HTERT RPE-1 (cell line): Measurements from ENCODE around the gene FXYD5.

Source experiments
- in situ Hi-C: fragments of 300-500 bp; cut with MboI; formaldehyde crosslinking; loops from 4 replicates; pipeline ENCODE4 v1.14.3; 2020; ENCODE audit warnings: low sequenced_read_pairs

Gene FXYD5

GRCh38 chr19:35155441-35155840, 906 bp downstream of the FXYD5 start:
- in situ Hi-C loops: no loop called here

- in situ Hi-C loops: no loop called here
These were observed 1.6 kb downstream of the FXYD5 start for GRCh38 chr19:35155981-35156672.

- in situ Hi-C loops: no loop called here
These were observed 2.1 kb downstream of the FXYD5 start for GRCh38 chr19:35156673-35157014.

GRCh38 chr19:35157431-35157830, 2.9 kb downstream of the FXYD5 start:
- in situ Hi-C loops: no loop called here

GRCh38 chr19:35159606-35160005, 5.1 kb downstream of the FXYD5 start:
- in situ Hi-C loops: no loop called here

- in situ Hi-C loops: no loop called here
These were observed 6.3 kb downstream of the FXYD5 start for GRCh38 chr19:35160629-35161433.

GRCh38 chr19:35161434-35161743, 6.9 kb downstream of the FXYD5 start:
- in situ Hi-C loops: no loop called here

- in situ Hi-C loops: no loop called here
These were observed 8.2 kb downstream of the FXYD5 start for GRCh38 chr19:35162471-35163326.

GRCh38 chr19:35164418-35164817, 9.9 kb downstream of the FXYD5 start:
- in situ Hi-C loops: no loop called here

GRCh38 chr19:35165200-35166058, 10.9 kb downstream of the FXYD5 start:
- in situ Hi-C loops: no loop called here

GRCh38 chr19:35166100-35167063, 11.8 kb downstream of the FXYD5 start:
- in situ Hi-C loops: no loop called here

- in situ Hi-C loops: no loop called here
These were observed 12.9 kb downstream of the FXYD5 start for GRCh38 chr19:35167251-35168119.

- in situ Hi-C loops: no loop called here
These were observed 13.7 kb downstream of the FXYD5 start for GRCh38 chr19:35168196-35168595.

- in situ Hi-C loops: no loop called here
These were observed 14.9 kb downstream of the FXYD5 start for GRCh38 chr19:35169221-35169995.

- in situ Hi-C loops: no loop called here
These were observed 16.0 kb downstream of the FXYD5 start for GRCh38 chr19:35170359-35171061.

GRCh38 chr19:35171730-35172129, 17.2 kb downstream of the FXYD5 start:
- in situ Hi-C loops: no loop called here

- in situ Hi-C loops: no loop called here
These were observed 19.7 kb downstream of the FXYD5 start for GRCh38 chr19:35174226-35174625.
